ENCODE measurements around the gene ASNSD1. TPM values are rescaled to one million over a fixed set of nuclear protein-coding genes. Genes with fewer than 3 reads are reported as not detected.
A peak's percentile ranks its signal among the peaks of the same experiment; 100 is the strongest.
"Not testable (repeated sequence)": the region's sequence is repeated elsewhere in the genome, so short reads cannot be mapped to it uniquely, and the experiment has no call there.

Gene ASNSD1
- total RNA-seq, 4 donors from 2014 or later: 42.6 to 66.6 (median 53.4) TPM

DNA sequence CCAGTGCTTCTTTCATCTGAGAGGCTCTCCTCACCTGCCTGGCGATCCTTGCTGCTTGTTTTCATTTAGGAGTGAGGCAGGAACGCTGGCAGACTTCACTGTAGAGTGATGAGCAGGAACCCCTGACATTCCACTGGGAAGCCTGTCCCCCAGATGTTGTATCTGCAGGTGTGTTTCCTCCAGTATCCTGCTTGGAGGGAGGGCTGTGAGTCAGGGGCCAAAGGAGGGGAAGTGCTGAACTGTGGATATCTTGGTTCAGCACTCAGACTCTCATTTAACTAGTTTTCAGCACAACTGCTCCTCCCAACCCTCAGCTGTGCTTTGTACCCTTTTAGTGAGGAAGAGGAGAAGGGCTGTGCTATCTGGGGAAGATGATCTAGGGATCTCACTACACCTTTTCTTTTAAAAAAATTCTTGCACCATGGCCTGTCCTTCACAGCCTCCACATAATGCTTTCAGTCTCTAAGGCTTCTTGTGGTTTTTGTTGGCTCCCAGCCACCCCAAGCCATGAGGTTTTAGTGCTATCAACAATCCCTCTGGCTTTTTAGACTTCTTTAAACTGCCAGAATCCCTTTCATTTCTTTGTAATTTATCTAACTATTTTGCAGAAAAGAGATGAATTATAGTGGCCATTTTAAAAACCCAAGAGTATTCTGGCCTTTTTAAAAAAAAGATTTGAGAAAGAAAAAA lies 24.4 kb downstream of the ASNSD1 start:
- no peaks in the 10 kb centered on the region for H3K36me3 ChIP-seq
- H3K9me3 ChIP-seq: no peaks in the 10 kb centered on the region
- H3K27me3 ChIP-seq: no peaks in the 10 kb centered on the region
- no peak overlapping the region for H3K27ac ChIP-seq
- H3K4me3 ChIP-seq: no peak overlapping the region
- TF ChIP-seq, protein P1, sequence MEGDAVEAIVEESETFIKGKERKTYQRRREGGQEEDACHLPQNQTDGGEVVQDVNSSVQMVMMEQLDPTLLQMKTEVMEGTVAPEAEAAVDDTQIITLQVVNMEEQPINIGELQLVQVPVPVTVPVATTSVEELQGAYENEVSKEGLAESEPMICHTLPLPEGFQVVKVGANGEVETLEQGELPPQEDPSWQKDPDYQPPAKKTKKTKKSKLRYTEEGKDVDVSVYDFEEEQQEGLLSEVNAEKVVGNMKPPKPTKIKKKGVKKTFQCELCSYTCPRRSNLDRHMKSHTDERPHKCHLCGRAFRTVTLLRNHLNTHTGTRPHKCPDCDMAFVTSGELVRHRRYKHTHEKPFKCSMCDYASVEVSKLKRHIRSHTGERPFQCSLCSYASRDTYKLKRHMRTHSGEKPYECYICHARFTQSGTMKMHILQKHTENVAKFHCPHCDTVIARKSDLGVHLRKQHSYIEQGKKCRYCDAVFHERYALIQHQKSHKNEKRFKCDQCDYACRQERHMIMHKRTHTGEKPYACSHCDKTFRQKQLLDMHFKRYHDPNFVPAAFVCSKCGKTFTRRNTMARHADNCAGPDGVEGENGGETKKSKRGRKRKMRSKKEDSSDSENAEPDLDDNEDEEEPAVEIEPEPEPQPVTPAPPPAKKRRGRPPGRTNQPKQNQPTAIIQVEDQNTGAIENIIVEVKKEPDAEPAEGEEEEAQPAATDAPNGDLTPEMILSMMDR (IDR thresholded peaks at IDR 0.05): no peak
- TF ChIP-seq EP300 (IDR thresholded peaks at IDR 0.05) (no peak), POLR2A (IDR thresholded peaks at IDR 0.05) (no peak)
- H3K4me1 ChIP-seq: peaks cover 0 to 23% (median 2%) of the 10 kb centered on the region in 4 donors
- peak in 1 of 2 donors; percentile 45 for DNase-seq (ENCODE audit: low spot score in 2 of 2)
- WGBS, 2 donors: 69 to 73% methylated on average over 2 of the region's 2 CpGs

GRCh38 chr2:189687796-189688195 lies 26.5 kb downstream of the ASNSD1 start:
- not testable (repeated sequence) for H3K4me3 ChIP-seq; H3K9me3 ChIP-seq; H3K27me3 ChIP-seq; H3K27ac ChIP-seq; DNase-seq (ENCODE audit: low spot score in 2 of 2)
- WGBS, 2 donors: 93 to 96% methylated on average over 1 of the region's 1 CpG
- Histone ChIP-seq H3K4me1 (peaks cover 0 to 19% (median 2%) of the 10 kb centered on the region in 4 donors), H3K36me3 (peaks cover 0 to 11% (median 0%) of the 10 kb centered on the region in 3 donors)

DNA sequence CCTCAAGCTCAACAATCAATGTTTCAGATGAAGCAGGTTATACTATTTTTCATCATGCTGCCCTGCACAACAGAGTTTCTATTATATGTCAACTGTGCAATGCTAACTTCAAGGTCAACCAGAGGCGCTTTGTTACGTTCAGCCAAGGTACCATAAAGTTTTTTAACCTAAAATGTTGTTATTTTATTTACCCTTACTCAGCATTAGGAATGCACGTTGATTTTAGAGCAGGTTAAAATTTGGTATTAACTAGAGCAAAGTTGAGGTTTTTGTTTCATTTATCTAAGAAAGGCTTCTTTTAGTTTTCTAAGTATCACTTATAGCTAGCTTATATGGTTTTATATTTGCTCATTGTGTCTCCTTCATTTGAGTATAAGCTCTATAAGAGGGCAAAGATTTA lies 35.0 kb downstream of the ASNSD1 start:
- Histone ChIP-seq H3K4me1 (peaks cover 0 to 6% (median 0%) of the 10 kb centered on the region in 4 donors), H3K9me3 (no peaks in the 10 kb centered on the region), H3K27me3 (no peaks in the 10 kb centered on the region), H3K27ac (no peak overlapping the region), H3K4me3 (no peak overlapping the region), H3K36me3 (peaks cover 0 to 27% (median 0%) of the 10 kb centered on the region in 3 donors)
- 84 to 93% methylated on average over 3 of the region's 3 CpGs for WGBS, 2 donors
- no peak for TF ChIP-seq POLR2A (IDR thresholded peaks at IDR 0.05)
- TF ChIP-seq EP300 (IDR thresholded peaks at IDR 0.05): no peak
- TF ChIP-seq, protein P1 (IDR thresholded peaks at IDR 0.05): no peak
- no peak for DNase-seq (ENCODE audit: low spot score in 2 of 2)

DNA sequence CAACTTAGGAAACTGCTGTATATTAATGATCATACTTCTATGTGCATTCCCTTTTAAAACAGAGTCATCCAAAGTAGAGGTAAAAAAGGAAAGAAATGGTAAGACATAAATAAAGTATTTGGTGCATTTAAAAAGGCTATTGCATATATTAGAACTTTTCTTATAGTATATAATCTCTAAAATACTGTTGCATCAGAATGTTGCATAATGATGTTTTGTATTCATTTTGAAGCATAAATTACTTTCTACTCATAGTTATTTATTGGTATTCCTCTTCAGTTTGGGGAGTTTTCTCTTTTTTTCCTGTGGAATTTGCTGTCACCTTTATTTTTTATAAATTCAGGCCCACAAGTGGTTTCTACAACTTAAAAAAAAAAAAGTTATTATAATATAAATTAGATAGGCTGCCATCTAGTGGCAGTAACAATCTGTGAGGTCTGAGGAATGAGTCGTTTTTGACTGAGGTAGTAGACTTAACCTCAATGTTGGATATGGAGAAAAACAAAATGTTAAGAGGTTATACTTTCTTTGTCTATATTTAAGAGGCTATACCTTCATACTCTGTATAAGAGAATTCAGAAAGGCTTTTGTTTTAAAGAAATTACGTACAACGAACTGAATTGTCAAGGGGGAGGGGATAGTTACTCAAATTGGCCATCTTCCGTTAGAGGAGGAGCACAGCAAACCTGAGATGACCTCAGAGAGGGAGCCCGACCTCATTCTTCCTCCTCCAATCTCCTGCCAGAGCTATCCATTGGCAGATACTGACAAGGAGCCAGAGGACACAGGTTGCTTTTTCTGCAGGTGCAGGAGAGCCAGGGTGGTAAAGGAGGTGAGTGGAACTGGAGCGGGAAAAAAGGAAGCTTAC lies 37.0 kb downstream of the ASNSD1 start:
- DNase-seq (ENCODE audit: low spot score in 2 of 2): peak in 1 of 2 donors; percentile 88
- Histone ChIP-seq H3K27me3 (no peaks in the 10 kb centered on the region), H3K4me1 (peaks cover 0 to 6% (median 0%) of the 10 kb centered on the region in 4 donors), H3K4me3 (no peak overlapping the region), H3K36me3 (peaks cover 0 to 21% (median 0%) of the 10 kb centered on the region in 3 donors), H3K9me3 (no peaks in the 10 kb centered on the region), H3K27ac (peak overlapping the region in 1 of 4 donors; percentile 29)
- 30 to 36% methylated on average over 6 of the region's 6 CpGs for WGBS, 2 donors
- TF ChIP-seq, protein P1 (IDR thresholded peaks at IDR 0.05): peak; percentile 40 to 63 (median 57)
- TF ChIP-seq POLR2A (IDR thresholded peaks at IDR 0.05): no peak
- no peak for TF ChIP-seq EP300 (IDR thresholded peaks at IDR 0.05)

DNA sequence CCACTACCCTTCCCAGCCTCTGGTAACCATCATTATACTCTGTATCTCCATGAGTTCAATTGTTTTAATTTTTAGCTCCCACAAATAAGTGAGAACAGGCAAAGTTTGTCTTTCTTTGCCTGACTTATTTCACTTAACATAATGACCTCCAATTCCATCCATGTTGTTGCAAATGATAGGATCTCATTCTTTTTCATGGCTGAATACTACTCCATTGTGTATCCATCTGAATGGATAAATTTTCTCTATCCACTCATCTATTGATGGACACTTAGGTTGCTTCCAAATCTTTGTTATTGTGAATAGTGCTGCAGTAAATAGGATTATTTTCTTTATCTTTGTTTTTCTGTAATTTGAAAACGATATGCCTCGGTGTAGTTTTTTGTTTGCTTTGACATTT lies 39.4 kb downstream of the ASNSD1 start:
- Histone ChIP-seq H3K27ac (no peak overlapping the region), H3K4me3 (no peak overlapping the region), H3K36me3 (peaks cover 0 to 16% (median 0%) of the 10 kb centered on the region in 3 donors), H3K4me1 (peaks cover 0 to 6% (median 0%) of the 10 kb centered on the region in 4 donors), H3K27me3 (no peaks in the 10 kb centered on the region), H3K9me3 (no peaks in the 10 kb centered on the region)
- 50% methylated on average over 2 of the region's 2 CpGs for WGBS, 2 donors
- DNase-seq (ENCODE audit: low spot score in 2 of 2): no peak
- TF ChIP-seq EP300 (IDR thresholded peaks at IDR 0.05): no peak

GRCh38 chr2:189702071-189702470 lies 40.8 kb downstream of the ASNSD1 start:
- no peak for DNase-seq (ENCODE audit: low spot score in 2 of 2)
- H3K27ac ChIP-seq: no peak overlapping the region
- no peaks in the 10 kb centered on the region for H3K9me3 ChIP-seq
- peaks cover 0 to 6% (median 0%) of the 10 kb centered on the region in 4 donors for H3K4me1 ChIP-seq
- peaks cover 0 to 28% (median 0%) of the 10 kb centered on the region in 3 donors for H3K36me3 ChIP-seq
- no peaks in the 10 kb centered on the region for H3K27me3 ChIP-seq
- TF ChIP-seq POLR2A (IDR thresholded peaks at IDR 0.05) (no peak), EP300 (IDR thresholded peaks at IDR 0.05) (no peak)
- TF ChIP-seq, protein P1 (IDR thresholded peaks at IDR 0.05): no peak
- no peak overlapping the region for H3K4me3 ChIP-seq

Data from tibial nerve (tissue), 4 donors.